Neural progenitor cell (in vitro differentiated cells): ENCODE results near the gene TELO2.

Experiments
- CTCF ChIP-seq: fragments of 200-600 bp; sonication (generic); IDR thresholded peaks from 2 replicates; pipeline ENCODE4 v1.5.1; 2017; ENCODE audit warnings: antibody characterized with exemption, mild to moderate bottlenecking
- EZH2 ChIP-seq: fragments of 200-600 bp; sonication (generic); IDR thresholded peaks from 2 replicates; pipeline ENCODE4 v1.6.1; 2017; ENCODE audit warnings: antibody characterized with exemption, mild to moderate bottlenecking, moderate library complexity

GRCh38 chr16:1466968-1467521 lies 26.1 kb upstream of the TELO2 start:
- TF ChIP-seq EZH2 (no peak), CTCF (no peak)
